ENCODE measurements around the gene VWA3A. TPM values are rescaled to one million over a fixed set of nuclear protein-coding genes. Genes with fewer than 3 reads are reported as not detected.

Gene VWA3A
- total and polyA plus RNA-seq, 2 experiments from 2014 or later = 0.45 TPM; not detected in 1

DNA sequence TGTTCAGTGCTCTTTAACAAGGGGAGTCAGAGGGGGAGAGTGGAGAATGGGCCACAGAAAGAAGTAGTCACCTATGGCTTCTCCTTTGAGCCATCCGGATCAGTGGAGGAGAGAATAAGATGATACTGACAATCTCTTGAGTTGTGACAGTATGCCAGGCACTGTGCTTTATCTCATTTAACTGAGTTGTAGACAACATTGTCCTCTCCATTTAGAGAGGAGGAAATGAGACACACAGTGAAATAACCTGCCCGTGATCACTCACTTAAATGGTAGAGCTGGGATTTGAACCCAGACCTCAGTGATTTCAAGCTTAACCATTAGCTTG, 95.9 kb downstream of the VWA3A start:
- Mint-ChIP-seq H3K27ac (no peak overlapping the region), H3K27me3 (ENCODE audit: insufficient read depth, low read depth, poor library complexity) (peaks cover 21% of the 10 kb centered on the region), H3K9me3 (no peaks in the 10 kb centered on the region), H3K4me1 (peaks cover 29% of the 10 kb centered on the region), H3K36me3 (ENCODE audit: low read depth) (no peaks in the 10 kb centered on the region), H3K4me3 (no peak overlapping the region; the same call in 2 of the 3 replicates)
- Histone ChIP-seq H3K4me2 (no peak overlapping the region), H3K27ac (ENCODE audit: low read depth) (no peak overlapping the region), H2AFZ (no peak overlapping the region), H3K27me3 (ENCODE audit: insufficient read depth) (no peaks in the 10 kb centered on the region), H3K4me1 (ENCODE audit: insufficient read depth) (peaks cover 26% of the 10 kb centered on the region), H3K4me3 (no peak overlapping the region), H3F3A (replicated peaks; ENCODE audit: low read depth) (peaks cover 8% of the 10 kb centered on the region; the same call in 1 of the 2 replicates), H3K9me2 (ENCODE audit: insufficient read depth) (0 out of 2 replicates have a peak, but pooled peaks cover 6% of the 10 kb centered on the region), H3K79me2 (replicated peaks; ENCODE audit: insufficient read depth) (no peaks in the 10 kb centered on the region), H4K20me1 (replicated peaks; ENCODE audit: insufficient read depth) (no peaks in the 10 kb centered on the region), H3K36me3 (ENCODE audit: insufficient read depth) (no peaks in the 10 kb centered on the region)
- TF ChIP-seq EZH2phosphoT487 (IDR thresholded peaks at IDR 0.05; ENCODE audit: unreplicated experiment) = no peak
- TF ChIP-seq STAT1 (IDR thresholded peaks at IDR 0.05; ENCODE audit: unreplicated experiment) = no peak
- no peak for TF ChIP-seq ZNF331 (CRISPR knock-in tag; IDR thresholded peaks at IDR 0.05; ENCODE audit: low read depth)
- TF ChIP-seq REST (IDR thresholded peaks at IDR 0.05; ENCODE audit: unreplicated experiment) = no peak
- TF ChIP-seq EZH2 (IDR thresholded peaks at IDR 0.05; ENCODE audit: low read depth, unreplicated experiment) = no peak
- TF ChIP-seq, protein P1, sequence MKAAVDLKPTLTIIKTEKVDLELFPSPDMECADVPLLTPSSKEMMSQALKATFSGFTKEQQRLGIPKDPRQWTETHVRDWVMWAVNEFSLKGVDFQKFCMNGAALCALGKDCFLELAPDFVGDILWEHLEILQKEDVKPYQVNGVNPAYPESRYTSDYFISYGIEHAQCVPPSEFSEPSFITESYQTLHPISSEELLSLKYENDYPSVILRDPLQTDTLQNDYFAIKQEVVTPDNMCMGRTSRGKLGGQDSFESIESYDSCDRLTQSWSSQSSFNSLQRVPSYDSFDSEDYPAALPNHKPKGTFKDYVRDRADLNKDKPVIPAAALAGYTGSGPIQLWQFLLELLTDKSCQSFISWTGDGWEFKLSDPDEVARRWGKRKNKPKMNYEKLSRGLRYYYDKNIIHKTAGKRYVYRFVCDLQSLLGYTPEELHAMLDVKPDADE (IDR thresholded peaks at IDR 0.05) = no peak
- no peak for TF ChIP-seq NANOG (IDR thresholded peaks at IDR 0.05; ENCODE audit: borderline replicate concordance)
- no peak for TF ChIP-seq CREB1 (CRISPR knock-in tag; IDR thresholded peaks at IDR 0.05; ENCODE audit: low read depth)
- no peak for TF ChIP-seq ZNF462 (CRISPR knock-in tag; IDR thresholded peaks at IDR 0.05)
- no peak for TF ChIP-seq JUNB (IDR thresholded peaks at IDR 0.05; ENCODE audit: unreplicated experiment)
- TF ChIP-seq, protein P2, sequence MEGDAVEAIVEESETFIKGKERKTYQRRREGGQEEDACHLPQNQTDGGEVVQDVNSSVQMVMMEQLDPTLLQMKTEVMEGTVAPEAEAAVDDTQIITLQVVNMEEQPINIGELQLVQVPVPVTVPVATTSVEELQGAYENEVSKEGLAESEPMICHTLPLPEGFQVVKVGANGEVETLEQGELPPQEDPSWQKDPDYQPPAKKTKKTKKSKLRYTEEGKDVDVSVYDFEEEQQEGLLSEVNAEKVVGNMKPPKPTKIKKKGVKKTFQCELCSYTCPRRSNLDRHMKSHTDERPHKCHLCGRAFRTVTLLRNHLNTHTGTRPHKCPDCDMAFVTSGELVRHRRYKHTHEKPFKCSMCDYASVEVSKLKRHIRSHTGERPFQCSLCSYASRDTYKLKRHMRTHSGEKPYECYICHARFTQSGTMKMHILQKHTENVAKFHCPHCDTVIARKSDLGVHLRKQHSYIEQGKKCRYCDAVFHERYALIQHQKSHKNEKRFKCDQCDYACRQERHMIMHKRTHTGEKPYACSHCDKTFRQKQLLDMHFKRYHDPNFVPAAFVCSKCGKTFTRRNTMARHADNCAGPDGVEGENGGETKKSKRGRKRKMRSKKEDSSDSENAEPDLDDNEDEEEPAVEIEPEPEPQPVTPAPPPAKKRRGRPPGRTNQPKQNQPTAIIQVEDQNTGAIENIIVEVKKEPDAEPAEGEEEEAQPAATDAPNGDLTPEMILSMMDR (conservative IDR thresholded peaks at IDR 0.05; ENCODE audit: low read depth in 2 of 2) = no peak
- TF ChIP-seq POLR2AphosphoS5 (IDR thresholded peaks at IDR 0.05; ENCODE audit: low read depth) = no peak
- TF ChIP-seq ZNF114 (CRISPR knock-in tag; IDR thresholded peaks at IDR 0.05) = no peak
- ATAC-seq (no peak), DNase-seq (ENCODE audit: low spot score) (no peak)
